Measurements from ENCODE around the gene MYNN. TPM values are rescaled to one million over a fixed set of nuclear protein-coding genes. Genes with fewer than 3 reads are reported as not detected.

MYNN gene
- total and polyA plus RNA-seq, 2 of the 13 experiments (the other 11 are each of a cell fraction or from before 2014, with no cell fraction given): 10.4 to 17.6 TPM

- TF ChIP-seq HMGXB3 (CRISPR knock-in tag; IDR thresholded peaks at IDR 0.05; ENCODE audit: borderline replicate concordance): 0 out of 2 replicates have a peak, but pooled peaks have one; percentile 23
- 0 out of 2 replicates have a peak, but pooled peaks have one; percentile 44 for TF ChIP-seq SAP130 (CRISPR knock-in tag; IDR thresholded peaks at IDR 0.05; ENCODE audit: low read depth)
- TF ChIP-seq KLF16 (CRISPR knock-in tag; IDR thresholded peaks at IDR 0.05): peak in 1 of 2 experiments; percentile 45; a peak in 1 of 4 replicates
- TF ChIP-seq ZNF484 (CRISPR knock-in tag; IDR thresholded peaks at IDR 0.05; ENCODE audit: borderline replicate concordance, low read depth): no peak
- TF ChIP-seq SP4 (CRISPR knock-in tag; IDR thresholded peaks at IDR 0.05): no peak
- no peak for TF ChIP-seq SNAI1 (CRISPR knock-in tag; IDR thresholded peaks at IDR 0.05; ENCODE audit: borderline replicate concordance)
- peak; percentile 34; the same call in 1 of the 2 replicates for TF ChIP-seq ZKSCAN8 (CRISPR knock-in tag; IDR thresholded peaks at IDR 0.05; ENCODE audit: borderline replicate concordance)
- TF ChIP-seq ZNF24 (IDR thresholded peaks at IDR 0.05): peak; percentile 98
- TF ChIP-seq ZNF839 (CRISPR knock-in tag; IDR thresholded peaks at IDR 0.05; ENCODE audit: borderline replicate concordance): no peak
- TF ChIP-seq HNF1A (IDR thresholded peaks at IDR 0.05; ENCODE audit: low read depth): peak; percentile 42; the same call in 1 of the 2 replicates
- no peak for TF ChIP-seq HNF1A (CRISPR knock-in tag; IDR thresholded peaks at IDR 0.05; ENCODE audit: borderline replicate concordance)
- TF ChIP-seq ZNF746 (CRISPR knock-in tag; IDR thresholded peaks at IDR 0.05): no peak
- TF ChIP-seq POLR2G (IDR thresholded peaks at IDR 0.05; ENCODE audit: low read depth, low read length): no peak
- TF ChIP-seq POGZ (CRISPR knock-in tag; IDR thresholded peaks at IDR 0.05): 0 out of 2 replicates have a peak, but pooled peaks have one; percentile 28
- TF ChIP-seq TFDP1 (CRISPR knock-in tag; IDR thresholded peaks at IDR 0.05; ENCODE audit: borderline replicate concordance): 0 out of 2 replicates have a peak, but pooled peaks have one; percentile 1
- 0 out of 2 replicates have a peak, but pooled peaks have one; percentile 22 for TF ChIP-seq TEF (CRISPR knock-in tag; IDR thresholded peaks at IDR 0.05)
- 0 out of 2 replicates have a peak, but pooled peaks have one; percentile 4 for TF ChIP-seq MIER2 (CRISPR knock-in tag; IDR thresholded peaks at IDR 0.05)
- TF ChIP-seq ZNF629 (CRISPR knock-in tag; conservative IDR thresholded peaks at IDR 0.05): peak; percentile 54; the same call in 1 of the 2 replicates
These were observed 1.5 kb upstream of the MYNN start (continued) for GRCh38 chr3:169771497-169772304.
